K562 (cell line): ENCODE data around the gene ITGB6. TPM values are rescaled to one million over a fixed set of nuclear protein-coding genes. Genes with fewer than 3 reads are reported as not detected.

Experiments used
- CLOCK ChIP-seq: fragments of 250-450 bp; sonication (Bioruptor Pico); IDR thresholded peaks from 2 replicates; pipeline ENCODE4 v1.4.0; 2020; ENCODE audit warnings: mild to moderate bottlenecking, moderate library complexity, borderline replicate concordance
- ESRRB ChIP-seq: fragments of 250-450 bp; sonication (Bioruptor Pico); IDR thresholded peaks from 2 replicates; pipeline ENCODE4 v1.5.0; 2020; ENCODE audit warnings: mild to moderate bottlenecking, moderate library complexity, borderline replicate concordance
- LCOR ChIP-seq: sonication (generic); formaldehyde crosslinking; IDR thresholded peaks from 2 replicates; pipeline ENCODE4 v1.8.0; 2022; ENCODE audit warnings: mild to moderate bottlenecking, missing genetic modification reagents
- UBTF ChIP-seq, 2 experiments: IDR thresholded peaks; 2 replicates each; pipeline ENCODE4 v1.6.1; 2012; ENCODE audit warnings: improper control_type of control experiment in 2 of 2, low read depth in 2 of 2, low read length in 2 of 2, borderline replicate concordance in 1 of 2
- ZNF12 ChIP-seq: sonication (generic); formaldehyde crosslinking; IDR thresholded peaks from 2 replicates; pipeline ENCODE4 v1.4.0; 2020; ENCODE audit warnings: mild to moderate bottlenecking, missing genetic modification reagents
- polyA plus RNA-seq, 8 experiments: library from polyadenylated mRNA; depleted of rRNA in 4 of 8; stranded (reverse) in 5 of 8; unstranded in 3 of 8; fragments of >200 nt; fragmentation: Nextera tagmentation in 2 of 8; fragmentation: Illumina TruSeq in 1 of 8; extraction: Ambion mirVana in 2 of 8; extraction: Trizol in 1 of 8; gene quantifications; 2 replicates each; pipeline versions ENCODE4 v1.2.1 to v1.2.3, GENCODE V29; 2011 to 2014; ENCODE audit warnings: inconsistent platforms in 1 of 8, missing spikeins in 1 of 8
- total RNA-seq, 7 experiments: library from RNA; depleted of rRNA in 6 of 7; stranded (reverse); fragments of >200 nt in 6 of 7; fragmentation: Illumina TruSeq in 2 of 7; extraction: Trizol in 2 of 7; gene quantifications; 2 replicates each; pipeline versions ENCODE4 v1.2.1 to v1.2.3, GENCODE V29; 2011 to 2021; ENCODE audit warnings: low replicate concordance in 1 of 7

Gene ITGB6
- total and polyA plus RNA-seq, 9 of the 15 experiments (the other 6 are each of a cell fraction or from before 2014, with no cell fraction given): 0.18 TPM; not detected in 8

GRCh38 chr2:160213511-160213910 is 13.4 kb upstream of the ITGB6 start (continued):
- TF ChIP-seq ESRRB: no peak
- TF ChIP-seq ZNF12 (CRISPR knock-in tag): no peak
- no peak for TF ChIP-seq LCOR (CRISPR knock-in tag)
- TF ChIP-seq UBTF (IDR thresholded peaks at IDR 0.05; ENCODE audit: borderline replicate concordance in 1 of 2, low read depth in 2 of 2, low read length in 2 of 2): no peak
- no peak for TF ChIP-seq CLOCK (CRISPR knock-in tag)
